ENCODE data around the gene CTNND1.
"Not testable (repeated sequence)": the region's sequence is repeated elsewhere in the genome, so short reads cannot be mapped to it uniquely, and the experiment has no call there.

CTNND1 gene

GRCh38 chr11:57812634-57813033 is 51.0 kb downstream of the CTNND1 start:
- no peak overlapping the region for H3K4me3 ChIP-seq (replicated peaks; ENCODE audit: low read depth, low read length)
- DNase-seq (ENCODE audit: extremely low read depth, low read depth): no peak
- no peak for TF ChIP-seq CTCF (IDR thresholded peaks at IDR 0.05; ENCODE audit: low read depth, low read length, missing control alignments)

- no peak for TF ChIP-seq CTCF (IDR thresholded peaks at IDR 0.05; ENCODE audit: low read depth, low read length, missing control alignments)
- DNase-seq (ENCODE audit: extremely low read depth, low read depth): no peak
- no peak overlapping the region for H3K4me3 ChIP-seq (replicated peaks; ENCODE audit: low read depth, low read length)
These were observed 53.9 kb downstream of the CTNND1 start for GRCh38 chr11:57815476-57815875.

- no peak overlapping the region for H3K4me3 ChIP-seq (replicated peaks; ENCODE audit: low read depth, low read length)
- no peak for TF ChIP-seq CTCF (IDR thresholded peaks at IDR 0.05; ENCODE audit: low read depth, low read length, missing control alignments)
- DNase-seq (ENCODE audit: extremely low read depth, low read depth): no peak
These were observed 54.3 kb downstream of the CTNND1 start for GRCh38 chr11:57815877-57816276.

GRCh38 chr11:57818812-57819211 is 57.2 kb downstream of the CTNND1 start:
- no peak overlapping the region for H3K4me3 ChIP-seq (replicated peaks; ENCODE audit: low read depth, low read length)
- DNase-seq (ENCODE audit: extremely low read depth, low read depth): no peak
- TF ChIP-seq CTCF (IDR thresholded peaks at IDR 0.05; ENCODE audit: low read depth, low read length, missing control alignments): no peak

- no peak for TF ChIP-seq CTCF (IDR thresholded peaks at IDR 0.05; ENCODE audit: low read depth, low read length, missing control alignments)
- no peak for DNase-seq (ENCODE audit: extremely low read depth, low read depth)
- H3K4me3 ChIP-seq (replicated peaks; ENCODE audit: low read depth, low read length): no peak overlapping the region
These were observed 57.8 kb downstream of the CTNND1 start for GRCh38 chr11:57819252-57819979.

DNA sequence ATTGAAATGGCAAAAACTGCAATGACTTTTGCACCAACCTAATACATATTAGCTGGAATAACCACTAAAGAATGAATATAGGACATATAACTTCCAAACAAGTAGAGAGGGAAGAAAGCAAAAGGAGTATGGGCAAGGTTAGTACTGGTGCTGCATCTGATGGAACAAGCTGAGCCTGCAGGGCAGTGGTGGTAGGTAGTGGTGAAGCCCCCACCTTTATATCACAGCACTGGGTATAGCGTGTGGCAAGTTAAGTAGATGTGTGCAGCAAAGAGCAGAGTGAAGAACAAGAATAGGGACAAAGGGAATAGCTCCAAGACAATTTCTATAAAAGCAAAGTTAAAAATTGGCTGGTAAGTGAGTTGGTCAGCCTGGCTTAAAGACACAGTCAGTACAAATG is 62.3 kb downstream of the CTNND1 start:
- DNase-seq (ENCODE audit: extremely low read depth, low read depth): no peak
- no peak overlapping the region for H3K4me3 ChIP-seq (replicated peaks; ENCODE audit: low read depth, low read length)
- no peak for TF ChIP-seq CTCF (IDR thresholded peaks at IDR 0.05; ENCODE audit: low read depth, low read length, missing control alignments)

GRCh38 chr11:57834852-57835251 is 73.2 kb downstream of the CTNND1 start:
- no peak overlapping the region for H3K4me3 ChIP-seq (replicated peaks; ENCODE audit: low read depth, low read length)
- no peak for DNase-seq (ENCODE audit: extremely low read depth, low read depth)
- TF ChIP-seq CTCF (IDR thresholded peaks at IDR 0.05; ENCODE audit: low read depth, low read length, missing control alignments): no peak

- H3K4me3 ChIP-seq (replicated peaks; ENCODE audit: low read depth, low read length); DNase-seq (ENCODE audit: extremely low read depth, low read depth): not testable (repeated sequence)
These were observed 77.0 kb downstream of the CTNND1 start for GRCh38 chr11:57838609-57839008.
